Hepatocyte (in vitro differentiated cells): ENCODE results near the gene HIF1A. TPM values are rescaled to one million over a fixed set of nuclear protein-coding genes. Genes with fewer than 3 reads are reported as not detected.

ENCODE experiments used
- DNase-seq: peaks from one replicate; pipeline ENCODE4 v3.0.0-alpha.2; 2016; ENCODE audit warnings: low spot score
- H2AFZ ChIP-seq: fragments of 200-600 bp; sonication (generic); 2 replicates; pipeline ENCODE4 v1.6.0; 2016; ENCODE audit warnings: antibody characterized with exemption, mild to moderate bottlenecking
- H3K27ac ChIP-seq: fragments of 200-600 bp; sonication (generic); 2 replicates; pipeline ENCODE4 v1.5.1; 2016; ENCODE audit warnings: mild to moderate bottlenecking
- H3K27me3 ChIP-seq: fragments of 200-600 bp; sonication (generic); 2 replicates; pipeline ENCODE4 v1.6.1; 2016
- H3K36me3 ChIP-seq: fragments of 200-600 bp; sonication (generic); replicated peaks from 2 replicates; pipeline ENCODE4 v1.5.1; 2016; ENCODE audit warnings: low read depth; ENCODE audit not compliant: insufficient read depth
- H3K4me1 ChIP-seq: fragments of 200-600 bp; sonication (generic); 2 replicates; pipeline ENCODE4 v1.5.1; 2016; ENCODE audit warnings: mild to moderate bottlenecking, moderate library complexity; ENCODE audit not compliant: insufficient read depth
- H3K4me2 ChIP-seq: fragments of 200-600 bp; sonication (generic); 2 replicates; pipeline ENCODE4 v1.6.0; 2016
- H3K4me3 ChIP-seq: fragments of 200-600 bp; sonication (generic); 2 replicates; pipeline ENCODE4 v1.5.1; 2016; ENCODE audit warnings: mild to moderate bottlenecking
- H3K79me2 ChIP-seq: fragments of 200-600 bp; sonication (generic); 2 replicates; pipeline ENCODE4 v1.6.0; 2017; ENCODE audit warnings: mild to moderate bottlenecking
- H3K9me2 ChIP-seq: fragments of 200-600 bp; sonication (generic); replicated peaks from 2 replicates; pipeline ENCODE4 v1.6.0; 2017; ENCODE audit warnings: mild to moderate bottlenecking; ENCODE audit not compliant: insufficient read depth
- H3K9me3 ChIP-seq: fragments of 200-600 bp; sonication (generic); 2 replicates; pipeline ENCODE4 v1.5.1; 2016; ENCODE audit warnings: low read depth, mild to moderate bottlenecking
- H4K20me1 ChIP-seq: fragments of 200-600 bp; sonication (generic); 2 replicates; pipeline ENCODE4 v1.6.0; 2016; ENCODE audit warnings: mild to moderate bottlenecking; ENCODE audit not compliant: insufficient read depth, poor library complexity, severe bottlenecking
- EZH2 ChIP-seq: fragments of 200-600 bp; sonication (generic); IDR thresholded peaks from 2 replicates; pipeline ENCODE4 v1.6.1; 2016; ENCODE audit warnings: antibody characterized with exemption, mild to moderate bottlenecking, borderline replicate concordance
- EZH2phosphoT487 ChIP-seq: fragments of 200-600 bp; sonication (generic); IDR thresholded peaks from one replicate; pipeline ENCODE4 v1.6.1; 2018; ENCODE audit warnings: antibody characterized with exemption, mild to moderate bottlenecking, low read depth, moderate library complexity; ENCODE audit not compliant: unreplicated experiment, severe bottlenecking
- WGBS: methylation state at CpG from one replicate; pipeline ENCODE4 v1.1.6; 2016; ENCODE audit warnings: low lambda C conversion rate; ENCODE audit errors: missing lambda C conversion rate; 5-methylcytosine and 5-hydroxymethylcytosine counted together
- polyA plus RNA-seq: library from polyadenylated mRNA; unstranded; fragments of >200 nt; fragmentation: Nextera tagmentation; extraction: Ambion mirVana; gene quantifications from 2 replicates; pipeline ENCODE4 v1.2.1, GENCODE V29; 2016
- total RNA-seq: library from RNA; depleted of rRNA; stranded (reverse); fragments of >200 nt; gene quantifications from 2 replicates; pipeline ENCODE4 v1.2.3, GENCODE V29; 2014
- TF ChIP-seq, protein P1 (sequence below): fragments of 200-600 bp; sonication (generic); IDR thresholded peaks from 2 replicates; pipeline ENCODE4 v1.5.1; 2016; ENCODE audit warnings: antibody characterized with exemption, mild to moderate bottlenecking; ENCODE audit not compliant: poor library complexity

The HIF1A gene
- total and polyA plus RNA-seq, 2 experiments from 2014 or later, result 169 to 285 TPM

DNA sequence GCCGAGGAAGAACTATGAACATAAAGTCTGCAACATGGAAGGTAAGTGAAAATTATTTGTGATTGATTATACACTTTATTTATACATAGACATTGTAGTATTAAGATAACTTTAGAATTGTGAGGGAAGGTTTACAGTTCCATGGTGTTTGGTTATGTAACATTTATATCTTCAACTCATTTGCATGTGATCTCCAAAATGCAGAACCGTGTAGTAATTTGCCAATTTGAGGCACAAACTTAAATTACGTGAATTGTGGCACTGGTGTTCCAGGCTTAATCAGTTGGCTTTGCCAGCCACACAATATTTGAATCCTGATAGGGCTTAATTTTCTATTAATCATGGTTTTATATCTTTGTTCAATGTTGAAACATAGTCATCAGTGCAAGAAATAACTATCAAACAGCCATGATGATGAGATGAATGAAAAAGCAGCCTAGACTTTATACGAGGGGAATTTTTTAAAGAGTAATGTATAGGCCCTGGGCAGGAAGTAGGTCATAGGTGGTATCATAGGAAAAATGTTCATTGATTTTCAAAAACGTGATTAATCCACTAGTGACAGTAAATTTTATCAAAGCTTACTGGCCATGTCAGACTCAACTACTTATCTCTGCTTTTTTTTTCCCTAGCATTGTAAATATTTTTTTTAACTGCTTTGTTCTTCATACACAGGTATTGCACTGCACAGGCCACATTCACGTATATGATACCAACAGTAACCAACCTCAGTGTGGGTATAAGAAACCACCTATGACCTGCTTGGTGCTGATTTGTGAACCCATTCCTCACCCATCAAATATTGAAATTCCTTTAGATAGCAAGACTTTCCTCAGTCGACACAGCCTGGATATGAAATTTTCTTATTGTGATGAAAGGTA, 31.7 kb downstream of the HIF1A start:
- no peak for DNase-seq
- no peaks in the 10 kb centered on the region for H3K27me3 ChIP-seq
- no peaks in the 10 kb centered on the region for H3K36me3 ChIP-seq
- H3K27ac ChIP-seq, result no peak overlapping the region
- peaks cover 10% of the 10 kb centered on the region for H4K20me1 ChIP-seq
- no peak overlapping the region for H3K4me2 ChIP-seq
- no peak overlapping the region for H2AFZ ChIP-seq
- no peaks in the 10 kb centered on the region for H3K9me2 ChIP-seq
- TF ChIP-seq, protein P1, sequence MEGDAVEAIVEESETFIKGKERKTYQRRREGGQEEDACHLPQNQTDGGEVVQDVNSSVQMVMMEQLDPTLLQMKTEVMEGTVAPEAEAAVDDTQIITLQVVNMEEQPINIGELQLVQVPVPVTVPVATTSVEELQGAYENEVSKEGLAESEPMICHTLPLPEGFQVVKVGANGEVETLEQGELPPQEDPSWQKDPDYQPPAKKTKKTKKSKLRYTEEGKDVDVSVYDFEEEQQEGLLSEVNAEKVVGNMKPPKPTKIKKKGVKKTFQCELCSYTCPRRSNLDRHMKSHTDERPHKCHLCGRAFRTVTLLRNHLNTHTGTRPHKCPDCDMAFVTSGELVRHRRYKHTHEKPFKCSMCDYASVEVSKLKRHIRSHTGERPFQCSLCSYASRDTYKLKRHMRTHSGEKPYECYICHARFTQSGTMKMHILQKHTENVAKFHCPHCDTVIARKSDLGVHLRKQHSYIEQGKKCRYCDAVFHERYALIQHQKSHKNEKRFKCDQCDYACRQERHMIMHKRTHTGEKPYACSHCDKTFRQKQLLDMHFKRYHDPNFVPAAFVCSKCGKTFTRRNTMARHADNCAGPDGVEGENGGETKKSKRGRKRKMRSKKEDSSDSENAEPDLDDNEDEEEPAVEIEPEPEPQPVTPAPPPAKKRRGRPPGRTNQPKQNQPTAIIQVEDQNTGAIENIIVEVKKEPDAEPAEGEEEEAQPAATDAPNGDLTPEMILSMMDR, result no peak
- 91% methylated on average over 7 of the region's 7 CpGs for WGBS
- no peaks in the 10 kb centered on the region for H3K4me1 ChIP-seq
- H3K9me3 ChIP-seq, result no peaks in the 10 kb centered on the region
- no peak overlapping the region for H3K4me3 ChIP-seq
- peaks cover 94% of the 10 kb centered on the region for H3K79me2 ChIP-seq

- Histone ChIP-seq H2AFZ (no peak overlapping the region), H3K4me1 (no peaks in the 10 kb centered on the region), H3K4me2 (no peak overlapping the region), H3K79me2 (peaks cover 85% of the 10 kb centered on the region), H3K9me2 (no peaks in the 10 kb centered on the region), H3K9me3 (no peaks in the 10 kb centered on the region), H3K27ac (no peak overlapping the region), H4K20me1 (peaks cover 7% of the 10 kb centered on the region), H3K27me3 (no peaks in the 10 kb centered on the region), H3K4me3 (no peak overlapping the region), H3K36me3 (peaks cover 9% of the 10 kb centered on the region)
- TF ChIP-seq, protein P1, result peak; percentile 64
- no peak for TF ChIP-seq EZH2phosphoT487
- no peak for TF ChIP-seq EZH2
- no peak for DNase-seq
- 88% methylated on average over 2 of the region's 2 CpGs for WGBS
These were observed 35.6 kb downstream of the HIF1A start for GRCh38 chr14:61730756-61731373.

GRCh38 chr14:61733972-61734371, 38.7 kb downstream of the HIF1A start:
- no peaks in the 10 kb centered on the region for H3K4me1 ChIP-seq
- no peak overlapping the region for H2AFZ ChIP-seq
- H3K4me2 ChIP-seq, result no peak overlapping the region
- DNase-seq, result no peak
- no peaks in the 10 kb centered on the region for H3K9me2 ChIP-seq
- peaks cover 78% of the 10 kb centered on the region for H3K79me2 ChIP-seq
- no peaks in the 10 kb centered on the region for H4K20me1 ChIP-seq
- H3K36me3 ChIP-seq, result peaks cover 13% of the 10 kb centered on the region
- no peak overlapping the region for H3K4me3 ChIP-seq
- no peaks in the 10 kb centered on the region for H3K9me3 ChIP-seq
- WGBS, result 94% methylated on average over 2 of the region's 2 CpGs
- H3K27ac ChIP-seq, result no peak overlapping the region
- no peaks in the 10 kb centered on the region for H3K27me3 ChIP-seq
- TF ChIP-seq EZH2 (no peak), EZH2phosphoT487 (no peak)
- TF ChIP-seq, protein P1, result no peak
